ENCODE results near the gene DHX38.

DHX38 gene

GRCh38 chr16:72138064-72138572, 44.5 kb downstream of the DHX38 start:
- no peak overlapping the region for H3K4me3 ChIP-seq (replicated peaks in 1 of 2; ENCODE audit: low read depth in 2 of 2, low read length in 2 of 2)
- no peak for DNase-seq (ENCODE audit: low read depth in 2 of 2)
- no peak for TF ChIP-seq CTCF (IDR thresholded peaks at IDR 0.05; ENCODE audit: low read depth, low read length)

- DNase-seq (ENCODE audit: low read depth in 2 of 2): no peak
- no peak for TF ChIP-seq CTCF (IDR thresholded peaks at IDR 0.05; ENCODE audit: low read depth, low read length)
- no peak overlapping the region for H3K4me3 ChIP-seq (replicated peaks in 1 of 2; ENCODE audit: low read depth in 2 of 2, low read length in 2 of 2)
These were observed 46.3 kb downstream of the DHX38 start for GRCh38 chr16:72139908-72140307.

GRCh38 chr16:72142476-72142875, 48.8 kb downstream of the DHX38 start:
- H3K4me3 ChIP-seq (replicated peaks in 1 of 2; ENCODE audit: low read depth in 2 of 2, low read length in 2 of 2): no peak overlapping the region
- TF ChIP-seq CTCF (IDR thresholded peaks at IDR 0.05; ENCODE audit: low read depth, low read length): no peak

GRCh38 chr16:72149676-72150464, 56.2 kb downstream of the DHX38 start:
- TF ChIP-seq CTCF (IDR thresholded peaks at IDR 0.05; ENCODE audit: low read depth, low read length): no peak
- DNase-seq (ENCODE audit: low read depth in 2 of 2): no peak
- no peak overlapping the region for H3K4me3 ChIP-seq (replicated peaks in 1 of 2; ENCODE audit: low read depth in 2 of 2, low read length in 2 of 2)

More at GRCh38 chr16:72142476-72142875, 48.8 kb downstream of the DHX38 start:
- no peak for DNase-seq (ENCODE audit: low read depth in 2 of 2)

- no peak for TF ChIP-seq CTCF (IDR thresholded peaks at IDR 0.05; ENCODE audit: low read depth, low read length)
- peak in 1 of 2 donors; percentile 20 for DNase-seq (ENCODE audit: low read depth in 2 of 2)
- no peak overlapping the region for H3K4me3 ChIP-seq (replicated peaks in 1 of 2; ENCODE audit: low read depth in 2 of 2, low read length in 2 of 2)
These were observed 65.7 kb downstream of the DHX38 start for GRCh38 chr16:72159386-72159785.

GRCh38 chr16:72159801-72160200, 66.2 kb downstream of the DHX38 start:
- DNase-seq (ENCODE audit: low read depth in 2 of 2): no peak
- H3K4me3 ChIP-seq (replicated peaks in 1 of 2; ENCODE audit: low read depth in 2 of 2, low read length in 2 of 2): no peak overlapping the region
- TF ChIP-seq CTCF (IDR thresholded peaks at IDR 0.05; ENCODE audit: low read depth, low read length): no peak

All from cardiac fibroblast (primary cell).